TTC549 (cell line): Measurements from ENCODE around the gene CBFA2T2.

Experiments
- FAIRE-seq: peaks from 2 replicates; lab custom pipeline; 2012; peaks lifted over from hg19 to GRCh38; lab: Jason Lieb, UNC

CBFA2T2 gene

GRCh38 chr20:33653218-33653899 is 163.5 kb downstream of the CBFA2T2 start:
- no peak for FAIRE-seq

- FAIRE-seq: no peak
Measured at GRCh38 chr20:33653900-33654596, 164.2 kb downstream of the CBFA2T2 start.

- no peak for FAIRE-seq
Measured at GRCh38 chr20:33654680-33655161, 164.8 kb downstream of the CBFA2T2 start.

- FAIRE-seq: no peak
Measured at GRCh38 chr20:33655164-33655563, 165.3 kb downstream of the CBFA2T2 start.

GRCh38 chr20:33656010-33656782 is 166.3 kb downstream of the CBFA2T2 start:
- FAIRE-seq: no peak

- no peak for FAIRE-seq
Measured at GRCh38 chr20:33656783-33657703, 167.1 kb downstream of the CBFA2T2 start.

- FAIRE-seq: no peak
Measured at GRCh38 chr20:33657704-33658095, 167.8 kb downstream of the CBFA2T2 start.

GRCh38 chr20:33658510-33658909 is 168.6 kb downstream of the CBFA2T2 start:
- FAIRE-seq: no peak

GRCh38 chr20:33658929-33659328 is 169.0 kb downstream of the CBFA2T2 start:
- FAIRE-seq: no peak

- no peak for FAIRE-seq
Measured at GRCh38 chr20:33659341-33660034, 169.6 kb downstream of the CBFA2T2 start.

GRCh38 chr20:33660035-33660684 is 170.3 kb downstream of the CBFA2T2 start:
- no peak for FAIRE-seq

GRCh38 chr20:33660685-33661058 is 170.8 kb downstream of the CBFA2T2 start:
- FAIRE-seq: no peak

- FAIRE-seq: no peak
Measured at GRCh38 chr20:33662172-33662571, 172.3 kb downstream of the CBFA2T2 start, which contains the start of gene C20orf144. TSS of gene C20orf144 (plus strand) at chr20:33662327. CDS start at chr20:33662346, 19 bp downstream.

GRCh38 chr20:33663161-33664084 is 173.5 kb downstream of the CBFA2T2 start:
- FAIRE-seq: no peak

- no peak for FAIRE-seq
Measured at GRCh38 chr20:33664085-33664761, 174.3 kb downstream of the CBFA2T2 start.

GRCh38 chr20:33664762-33665144 is 174.9 kb downstream of the CBFA2T2 start:
- no peak for FAIRE-seq

GRCh38 chr20:33666293-33667244 is 176.7 kb downstream of the CBFA2T2 start, which contains the start of gene ACTL10:
TSS of gene ACTL10 (plus strand) at chr20:33666943. CDS start at chr20:33667498, 555 bp downstream.
- no peak for FAIRE-seq

GRCh38 chr20:33667245-33667675 is 177.4 kb downstream of the CBFA2T2 start:
- FAIRE-seq: no peak
